ENCODE data around the gene NPHP4.

GRCh38 chr1:5967351-5968160 is 24.7 kb downstream of the NPHP4 start:
- TF ChIP-seq CTCF (IDR thresholded peaks at IDR 0.05; ENCODE audit: low read depth, low read length, missing input control) (no peak), RAD21 (IDR thresholded peaks at IDR 0.05) (no peak), RXRA (IDR thresholded peaks at IDR 0.05) (no peak), REST (IDR thresholded peaks at IDR 0.05) (no peak), YY1 (IDR thresholded peaks at IDR 0.05) (no peak)

Measured in liver (tissue), 3 donors.